Activated T-helper 1 cell treated with anti-CD3 and anti-CD28 coated beads, Interleukin-12 subunit alpha, Interleukin-12 subunit beta, Interleukin-2, Interleukin-4 antibody, amounts not matched to agents 30 ng/mL and 10 ng/mL and 1 ng/mL, durations not matched to agents 14 hours and 24 hours and 36 hours (primary cell): Measurements from ENCODE around the gene FOXC1. TPM values are rescaled to one million over a fixed set of nuclear protein-coding genes. Genes with fewer than 3 reads are reported as not detected.
A peak's percentile ranks its signal among the peaks of the same experiment; 100 is the strongest.

Source experiments
- DNase-seq: peaks from one replicate; pipeline ENCODE4 v3.0.0; 2021; ENCODE audit warnings: low spot score
- H3K27ac Mint-ChIP-seq: one replicate; pipeline ENCODE4 v1.8.0; 2021; ENCODE audit warnings: mild to moderate bottlenecking, mixed read lengths
- H3K27me3 Mint-ChIP-seq: one replicate; pipeline ENCODE4 v1.8.0; 2022; ENCODE audit warnings: mild to moderate bottlenecking, moderate library complexity, mixed read lengths; ENCODE audit not compliant: insufficient read depth
- H3K36me3 Mint-ChIP-seq: one replicate; pipeline ENCODE4 v1.8.0; 2021; ENCODE audit warnings: low read depth, mixed read lengths
- H3K4me1 Mint-ChIP-seq: one replicate; pipeline ENCODE4 v1.8.0; 2021; ENCODE audit warnings: low read depth, mixed read lengths
- H3K4me3 Mint-ChIP-seq: one replicate; pipeline ENCODE4 v1.8.0; 2021; ENCODE audit warnings: mild to moderate bottlenecking, moderate library complexity, mixed read lengths
- H3K9me3 Mint-ChIP-seq: one replicate; pipeline ENCODE4 v1.8.0; 2021; ENCODE audit warnings: mixed read lengths
- intact Hi-C: fragments of 100-400 bp; cut with micrococcal nuclease; formaldehyde crosslinking; loops from one replicate; pipeline ENCODE4 v1.15.1; 2024
- total RNA-seq: library from RNA; stranded (reverse); gene quantifications from 2 replicates; pipeline ENCODE4 v1.2.3, GENCODE V29; 2022

Gene FOXC1
- total RNA-seq, 1 donor from 2014 or later, result 0.23 TPM

DNA sequence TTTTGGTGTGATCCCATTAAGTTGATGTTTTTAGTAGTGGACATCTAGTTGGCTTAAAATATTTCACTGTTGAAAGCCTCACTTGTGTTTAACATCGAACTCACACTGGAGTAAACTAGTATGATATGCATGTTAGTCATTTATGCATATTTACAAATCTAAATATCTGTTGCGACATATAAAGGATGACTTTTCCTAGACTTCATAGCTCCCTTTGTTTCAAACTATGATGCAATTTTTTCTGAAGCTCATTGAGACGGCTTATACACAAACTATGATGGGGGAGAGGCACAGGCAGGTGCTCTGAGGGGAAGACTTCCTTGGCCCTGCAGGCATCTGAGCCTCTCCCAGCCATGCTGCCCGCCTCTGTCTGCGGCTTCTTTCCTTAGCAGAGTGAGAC is 11.8 kb upstream of the FOXC1 start:
- Mint-ChIP-seq H3K27ac (no peak overlapping the region), H3K9me3 (no peaks in the 10 kb centered on the region), H3K4me3 (no peak overlapping the region), H3K36me3 (no peaks in the 10 kb centered on the region), H3K27me3 (peaks cover 59% of the 10 kb centered on the region), H3K4me1 (peaks cover 4% of the 10 kb centered on the region)
- intact Hi-C loops, result loop anchor here (2.0 kb wide), 2 partner anchors 507 to 851 kb away; no protein-coding TSS in a partner anchor
- DNase-seq, result no peak

- intact Hi-C loops, result no loop called here
Measured at GRCh38 chr6:1598433-1598832, 11.3 kb upstream of the FOXC1 start.

GRCh38 chr6:1598886-1599285 is 10.8 kb upstream of the FOXC1 start:
- no peak overlapping the region for H3K4me3 Mint-ChIP-seq
- DNase-seq, result no peak
- intact Hi-C loops, result no loop called here

More at GRCh38 chr6:1598433-1598832, 11.3 kb upstream of the FOXC1 start:
- Mint-ChIP-seq H3K4me3 (no peak overlapping the region), H3K4me1 (peaks cover 4% of the 10 kb centered on the region), H3K9me3 (no peaks in the 10 kb centered on the region), H3K27ac (no peak overlapping the region), H3K36me3 (no peaks in the 10 kb centered on the region), H3K27me3 (peaks cover 64% of the 10 kb centered on the region)
- DNase-seq, result no peak

GRCh38 chr6:1599469-1599868 is 10.2 kb upstream of the FOXC1 start:
- H3K4me1 Mint-ChIP-seq, result peaks cover 4% of the 10 kb centered on the region
- peaks cover 70% of the 10 kb centered on the region for H3K27me3 Mint-ChIP-seq
- H3K27ac Mint-ChIP-seq, result no peak overlapping the region
- H3K9me3 Mint-ChIP-seq, result no peaks in the 10 kb centered on the region
- no peaks in the 10 kb centered on the region for H3K36me3 Mint-ChIP-seq
- DNase-seq, result no peak
- intact Hi-C loops, result no loop called here
- H3K4me3 Mint-ChIP-seq, result no peak overlapping the region

More at GRCh38 chr6:1598886-1599285, 10.8 kb upstream of the FOXC1 start:
- Mint-ChIP-seq H3K4me1 (peaks cover 4% of the 10 kb centered on the region), H3K27me3 (peaks cover 66% of the 10 kb centered on the region), H3K27ac (no peak overlapping the region), H3K9me3 (no peaks in the 10 kb centered on the region), H3K36me3 (no peaks in the 10 kb centered on the region)

- H3K9me3 Mint-ChIP-seq, result no peaks in the 10 kb centered on the region
- peaks cover 4% of the 10 kb centered on the region for H3K4me1 Mint-ChIP-seq
- H3K27me3 Mint-ChIP-seq, result peaks cover 70% of the 10 kb centered on the region
- no peak overlapping the region for H3K27ac Mint-ChIP-seq
- H3K36me3 Mint-ChIP-seq, result no peaks in the 10 kb centered on the region
- intact Hi-C loops, result no loop called here
- DNase-seq, result no peak
- H3K4me3 Mint-ChIP-seq, result no peak overlapping the region
Measured at GRCh38 chr6:1600063-1600763, 9.5 kb upstream of the FOXC1 start.

DNA sequence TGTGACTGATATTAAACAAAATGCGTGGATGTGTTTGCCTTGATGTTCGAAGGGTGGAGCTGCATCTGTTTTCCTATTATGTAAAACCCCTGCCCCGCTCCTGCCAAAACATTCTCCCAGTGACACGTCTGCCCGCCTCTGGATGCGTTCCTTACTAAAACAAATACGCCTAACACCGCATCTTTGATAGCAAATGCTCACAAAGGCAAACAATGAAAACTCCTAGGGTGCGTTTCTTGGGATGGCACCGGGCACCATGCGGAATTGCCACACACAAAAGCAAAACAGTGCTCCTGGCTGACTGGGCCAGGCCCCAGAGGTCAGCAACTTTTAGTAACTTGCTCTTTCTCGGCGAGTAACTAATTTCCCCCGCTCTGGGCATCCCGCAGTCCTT is 9.0 kb upstream of the FOXC1 start:
- DNase-seq, result no peak
- peaks cover 8% of the 10 kb centered on the region for H3K4me1 Mint-ChIP-seq
- intact Hi-C loops, result no loop called here
- no peaks in the 10 kb centered on the region for H3K36me3 Mint-ChIP-seq
- H3K27me3 Mint-ChIP-seq, result peaks cover 75% of the 10 kb centered on the region
- H3K27ac Mint-ChIP-seq, result no peak overlapping the region
- H3K4me3 Mint-ChIP-seq, result no peak overlapping the region
- no peaks in the 10 kb centered on the region for H3K9me3 Mint-ChIP-seq

GRCh38 chr6:1601158-1602048 is 8.3 kb upstream of the FOXC1 start:
- no peak for DNase-seq
- Mint-ChIP-seq H3K4me1 (peaks cover 3% of the 10 kb centered on the region), H3K27me3 (peaks cover 78% of the 10 kb centered on the region), H3K27ac (no peak overlapping the region), H3K9me3 (no peaks in the 10 kb centered on the region), H3K36me3 (no peaks in the 10 kb centered on the region), H3K4me3 (no peak overlapping the region)
- intact Hi-C loops, result no loop called here

- H3K27ac Mint-ChIP-seq, result no peak overlapping the region
- no peak for DNase-seq
- H3K27me3 Mint-ChIP-seq, result peaks cover 81% of the 10 kb centered on the region
- peaks cover 9% of the 10 kb centered on the region for H3K4me1 Mint-ChIP-seq
- intact Hi-C loops, result no loop called here
- no peaks in the 10 kb centered on the region for H3K36me3 Mint-ChIP-seq
- no peaks in the 10 kb centered on the region for H3K9me3 Mint-ChIP-seq
- no peak overlapping the region for H3K4me3 Mint-ChIP-seq
Measured at GRCh38 chr6:1602049-1602713, 7.5 kb upstream of the FOXC1 start.

GRCh38 chr6:1603708-1604107 is 6.0 kb upstream of the FOXC1 start:
- H3K4me1 Mint-ChIP-seq, result peaks cover 13% of the 10 kb centered on the region
- peaks cover 2% of the 10 kb centered on the region for H3K36me3 Mint-ChIP-seq
- no peak overlapping the region for H3K4me3 Mint-ChIP-seq
- no peaks in the 10 kb centered on the region for H3K9me3 Mint-ChIP-seq
- DNase-seq, result no peak
- intact Hi-C loops, result loop anchor here (1.0 kb wide), 4 partner anchors 9 to 1031 kb away; no protein-coding TSS in a partner anchor
- peaks cover 84% of the 10 kb centered on the region for H3K27me3 Mint-ChIP-seq
- H3K27ac Mint-ChIP-seq, result no peak overlapping the region

DNA sequence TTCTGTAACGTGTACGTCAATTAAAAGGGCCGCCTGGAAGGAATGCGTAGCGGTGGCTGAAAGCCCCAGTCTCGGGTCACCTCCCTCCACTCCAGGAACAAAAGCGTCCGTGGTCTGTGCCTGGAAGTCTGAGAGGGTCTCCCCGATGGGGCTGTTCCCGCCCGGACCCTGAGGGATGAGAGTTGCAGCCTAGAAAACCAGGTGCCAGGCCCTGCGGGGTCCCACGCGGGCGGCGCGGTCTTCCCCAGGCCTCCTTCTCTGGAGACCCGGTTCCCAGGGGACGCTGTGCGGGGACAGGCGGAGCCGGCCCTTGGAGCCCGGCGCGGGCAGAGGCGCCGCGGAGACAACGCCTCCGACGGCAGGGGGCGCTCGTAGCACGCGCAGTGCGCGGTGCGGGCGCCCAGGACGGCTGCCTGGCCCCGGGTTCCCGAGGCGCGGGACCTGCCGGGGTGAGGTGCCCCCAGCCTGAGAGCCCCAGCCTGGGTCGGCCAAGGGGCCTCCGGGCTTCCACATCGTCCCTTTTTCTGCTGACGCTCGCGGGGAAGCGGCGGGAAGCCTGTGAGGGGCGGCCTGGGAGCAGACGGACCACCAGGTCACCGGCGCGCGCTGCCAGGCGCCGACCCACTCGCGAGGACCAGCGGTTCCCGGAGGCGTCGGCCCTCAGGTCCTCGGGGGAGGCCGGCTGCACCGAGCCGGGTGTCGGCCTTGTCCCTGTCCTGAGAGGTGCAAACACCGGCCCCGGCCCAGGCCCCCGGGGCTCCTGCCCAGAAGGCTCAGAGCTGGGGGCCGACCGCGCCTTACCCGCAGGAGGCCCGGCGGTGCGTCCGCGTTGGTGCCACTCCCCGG is 5.3 kb upstream of the FOXC1 start:
- no peak overlapping the region for H3K4me3 Mint-ChIP-seq
- DNase-seq, result peak; percentile 37
- H3K27ac Mint-ChIP-seq, result no peak overlapping the region
- H3K27me3 Mint-ChIP-seq, result peaks cover 84% of the 10 kb centered on the region
- peaks cover 13% of the 10 kb centered on the region for H3K4me1 Mint-ChIP-seq
- no peaks in the 10 kb centered on the region for H3K9me3 Mint-ChIP-seq
- intact Hi-C loops, result loop anchor here (1.0 kb wide), 4 partner anchors 8 to 1030 kb away; no protein-coding TSS in a partner anchor
- H3K36me3 Mint-ChIP-seq, result peaks cover 2% of the 10 kb centered on the region

- Mint-ChIP-seq H3K27me3 (peaks cover 75% of the 10 kb centered on the region), H3K4me3 (peak overlapping the region; percentile 30)
Measured at GRCh38 chr6:1605004-1605892, 4.5 kb upstream of the FOXC1 start.

More at GRCh38 chr6:1605004-1605892, 4.5 kb upstream of the FOXC1 start:
- intact Hi-C loops, result no loop called here
- no peak overlapping the region for H3K27ac Mint-ChIP-seq
- H3K36me3 Mint-ChIP-seq, result peaks cover 2% of the 10 kb centered on the region
- no peaks in the 10 kb centered on the region for H3K9me3 Mint-ChIP-seq
- DNase-seq, result no peak
- H3K4me1 Mint-ChIP-seq, result peaks cover 13% of the 10 kb centered on the region
